Endothelial cell of umbilical vein (primary cell): ENCODE measurements around the gene MAGEA2B. TPM values are rescaled to one million over a fixed set of nuclear protein-coding genes. Genes with fewer than 3 reads are reported as not detected.
"Not testable (repeated sequence)": the region's sequence is repeated elsewhere in the genome, so short reads cannot be mapped to it uniquely, and the experiment has no call there.

Experiments used
- BruUV-seq: library from RNA; stranded (reverse); fragments of 400-500 nt; replicated peaks from 2 replicates; lab custom pipeline; 2021; lab: Mats Ljungman, UMichigan
- CTCF ChIA-PET: fragments of 300-600, 350-600 bp; sonication (Branson Sonifier 250); formaldehyde crosslinking; loops from one replicate; lab custom pipeline; 2021; ENCODE audit warnings: antibody characterized with exemption, inconsistent platforms; lab: Charles Lee
- POLR2A ChIA-PET: fragments of 300-600, 350-600 bp; sonication (Branson Sonifier 250); formaldehyde crosslinking; loops from one replicate; lab custom pipeline; 2021; ENCODE audit warnings: antibody characterized with exemption, inconsistent platforms; lab: Charles Lee
- DNase-seq: peaks from one replicate; pipeline ENCODE4 v3.0.0-alpha.2; 2011; ENCODE audit warnings: low read depth, low spot score
- FAIRE-seq: peaks from 2 replicates; lab custom pipeline; 2011; peaks lifted over from hg19 to GRCh38; lab: Jason Lieb, UNC
- H2AFZ ChIP-seq: 2 replicates; pipeline ENCODE4 v1.6.0; 2012; ENCODE audit warnings: low read depth, low read length, control low read depth, inconsistent platforms
- H3K27ac ChIP-seq: 2 replicates; pipeline ENCODE4 v1.5.1; 2011; ENCODE audit warnings: low read depth, mild to moderate bottlenecking, control low read depth, low read length, moderate library complexity; ENCODE audit not compliant: insufficient read depth
- H3K27me3 ChIP-seq, 2 experiments: 2 replicates each; pipeline versions ENCODE4 v1.6.0 to v1.6.1; 2011; ENCODE audit warnings: low read length in 2 of 2, mixed read lengths in 1 of 2; ENCODE audit not compliant: control insufficient read depth in 2 of 2, insufficient read depth in 2 of 2
- H3K36me3 ChIP-seq, 2 experiments: 2 replicates in 1 of 2; 3 replicates in 1 of 2; pipeline ENCODE4 v1.5.1; 2011; ENCODE audit warnings: low read length in 2 of 2, mild to moderate bottlenecking in 1 of 2, moderate library complexity in 1 of 2; ENCODE audit not compliant: control insufficient read depth in 2 of 2, insufficient read depth in 2 of 2; ENCODE audit errors: extremely low read depth in 1 of 2
- H3K4me1 ChIP-seq: 3 replicates; pipeline ENCODE4 v1.5.1; 2011; ENCODE audit warnings: mild to moderate bottlenecking, low read length; ENCODE audit not compliant: control insufficient read depth, insufficient read depth; ENCODE audit errors: extremely low read depth
- H3K4me2 ChIP-seq: 2 replicates; pipeline ENCODE4 v1.6.1; 2011; ENCODE audit warnings: low read length, control low read depth, mixed read lengths; ENCODE audit not compliant: insufficient read depth
- H3K4me3 ChIP-seq, 3 experiments: fragments of 200-600 bp in 1 of 3; sonication (generic), shearing (Covaris generic) in 1 of 3; replicated peaks in 1 of 3; 2 replicates each; pipeline ENCODE4 v1.5.1; 2011 to 2016; ENCODE audit warnings: control low read depth in 3 of 3, low read length in 3 of 3, mild to moderate bottlenecking in 2 of 3, inconsistent platforms in 1 of 3, low read depth in 1 of 3, moderate library complexity in 1 of 3; ENCODE audit not compliant: insufficient read depth in 1 of 3
- H3K79me2 ChIP-seq: 2 replicates; pipeline ENCODE4 v1.6.0; 2012; ENCODE audit warnings: low read length, inconsistent platforms; ENCODE audit not compliant: control insufficient read depth, insufficient read depth
- H3K9ac ChIP-seq: replicated peaks from 2 replicates; pipeline ENCODE3; 2011; ENCODE audit warnings: low read length, control low read depth; ENCODE audit not compliant: insufficient read depth; ENCODE audit errors: extremely low read depth
- H3K9me1 ChIP-seq: replicated peaks from 3 replicates; pipeline ENCODE4 v1.6.0; 2011; ENCODE audit warnings: mild to moderate bottlenecking, low read length; ENCODE audit not compliant: control insufficient read depth, insufficient read depth; ENCODE audit errors: extremely low read depth
- H3K9me3 ChIP-seq: replicated peaks from 2 replicates; pipeline ENCODE4 v1.5.1; 2012; ENCODE audit warnings: low read length, inconsistent platforms; ENCODE audit not compliant: control insufficient read depth, insufficient read depth
- H4K20me1 ChIP-seq: replicated peaks from 2 replicates; pipeline ENCODE3; 2011; ENCODE audit warnings: mild to moderate bottlenecking, low read length; ENCODE audit not compliant: control insufficient read depth, insufficient read depth; ENCODE audit errors: extremely low read depth
- dilution Hi-C: fragments of 300-500 bp; cut with MboI; formaldehyde crosslinking; loops from one replicate; pipeline ENCODE4 v1.15.0; 2019; ENCODE audit warnings: low sequenced_read_pairs; ENCODE audit not compliant: extremely low pct_ligation_motif_present
- intact Hi-C: fragments of 100-400 bp; cut with micrococcal nuclease; formaldehyde crosslinking; loops from one replicate; pipeline ENCODE4 v1.10.0; 2022
- polyA plus RNA-seq, 4 experiments: library from polyadenylated mRNA; depleted of rRNA in 3 of 4; stranded (reverse) in 3 of 4; unstranded in 1 of 4; fragments of >200 nt; gene quantifications; 2 replicates each; pipeline versions ENCODE4 v1.2.1 to v1.2.3, GENCODE V29; 2011 to 2012; ENCODE audit warnings: missing spikeins in 1 of 4
- total RNA-seq: library from RNA; stranded (reverse); gene quantifications from 2 replicates; pipeline ENCODE4 v1.2.3, GENCODE V29; 2021
- TF ChIP-seq, protein P1 (sequence below), 2 donors: IDR thresholded peaks; 1 replicate in 1 of 2; 2 replicates in 1 of 2; pipeline ENCODE4 v1.5.1; 2011; ENCODE audit warnings: low read length in 2 of 2, mild to moderate bottlenecking in 2 of 2, moderate library complexity in 2 of 2, control low read depth in 1 of 2, inconsistent platforms in 1 of 2, low read depth in 1 of 2; ENCODE audit not compliant: insufficient read depth in 1 of 2; ENCODE audit errors: extremely low read depth in 1 of 2

The MAGEA2B gene
- total and polyA plus RNA-seq, 2 donors (not counting 3 experiments of a cell fraction or from before 2014, with no cell fraction given): not detected

GRCh38 chrX:152735860-152736511, 21.6 kb downstream of the MAGEA2B start:
- CTCF ChIA-PET: no interaction called here
- Histone ChIP-seq H3K36me3 (no peaks in the 10 kb centered on the region), H3K9me3 (no peaks in the 10 kb centered on the region), H3K27me3 (no peaks in the 10 kb centered on the region), H3K9me1 (no peaks in the 10 kb centered on the region), H3K27ac (no peak overlapping the region), H4K20me1 (no peaks in the 10 kb centered on the region), H3K79me2 (no peaks in the 10 kb centered on the region), H2AFZ (no peak overlapping the region), H3K4me2 (no peak overlapping the region), H3K9ac (no peak overlapping the region), H3K4me1 (no peaks in the 10 kb centered on the region), H3K4me3 (no peak overlapping the region)
- POLR2A ChIA-PET: no interaction called here
- intact Hi-C loops: no loop called here
- dilution Hi-C loops: no loop called here
- BruUV-seq: no TSS peak
- no peak for DNase-seq
- no peak for FAIRE-seq
- TF ChIP-seq, protein P1, sequence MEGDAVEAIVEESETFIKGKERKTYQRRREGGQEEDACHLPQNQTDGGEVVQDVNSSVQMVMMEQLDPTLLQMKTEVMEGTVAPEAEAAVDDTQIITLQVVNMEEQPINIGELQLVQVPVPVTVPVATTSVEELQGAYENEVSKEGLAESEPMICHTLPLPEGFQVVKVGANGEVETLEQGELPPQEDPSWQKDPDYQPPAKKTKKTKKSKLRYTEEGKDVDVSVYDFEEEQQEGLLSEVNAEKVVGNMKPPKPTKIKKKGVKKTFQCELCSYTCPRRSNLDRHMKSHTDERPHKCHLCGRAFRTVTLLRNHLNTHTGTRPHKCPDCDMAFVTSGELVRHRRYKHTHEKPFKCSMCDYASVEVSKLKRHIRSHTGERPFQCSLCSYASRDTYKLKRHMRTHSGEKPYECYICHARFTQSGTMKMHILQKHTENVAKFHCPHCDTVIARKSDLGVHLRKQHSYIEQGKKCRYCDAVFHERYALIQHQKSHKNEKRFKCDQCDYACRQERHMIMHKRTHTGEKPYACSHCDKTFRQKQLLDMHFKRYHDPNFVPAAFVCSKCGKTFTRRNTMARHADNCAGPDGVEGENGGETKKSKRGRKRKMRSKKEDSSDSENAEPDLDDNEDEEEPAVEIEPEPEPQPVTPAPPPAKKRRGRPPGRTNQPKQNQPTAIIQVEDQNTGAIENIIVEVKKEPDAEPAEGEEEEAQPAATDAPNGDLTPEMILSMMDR (IDR thresholded peaks at IDR 0.05; ENCODE audit: extremely low read depth in 1 of 2, insufficient read depth in 1 of 2, low read depth in 1 of 2, low read length in 2 of 2): no peak

GRCh38 chrX:152736528-152736927, 22.1 kb downstream of the MAGEA2B start:
- H3K27me3 ChIP-seq, H3K9me1 ChIP-seq, H3K79me2 ChIP-seq, BruUV-seq, dilution Hi-C loops, POLR2A ChIA-PET, intact Hi-C loops, DNase-seq, H3K4me3 ChIP-seq, CTCF ChIA-PET, H4K20me1 ChIP-seq, FAIRE-seq, H3K9me3 ChIP-seq, H3K4me2 ChIP-seq, H2AFZ ChIP-seq, H3K27ac ChIP-seq, H3K9ac ChIP-seq, H3K36me3 ChIP-seq, H3K4me1 ChIP-seq: not testable (repeated sequence)
